ENCODE measurements around the gene TSPAN31.

The TSPAN31 gene

GRCh38 chr12:57793920-57794319 is 49.1 kb downstream of the TSPAN31 start:
- Histone ChIP-seq H3K27ac (ENCODE audit: low read depth, low read length, poor library complexity, severe bottlenecking) (no peak overlapping the region), H2AFZ (ENCODE audit: low read length) (no peak overlapping the region), H3K4me3 (ENCODE audit: low read depth, low read length, poor library complexity, severe bottlenecking) (no peak overlapping the region), H3K79me2 (ENCODE audit: insufficient read depth, low read length) (no peaks in the 10 kb centered on the region), H3K9ac (ENCODE audit: low read length) (no peak overlapping the region), H3K27me3 (ENCODE audit: insufficient read depth, low read length) (no peaks in the 10 kb centered on the region), H3K9me3 (ENCODE audit: low read length) (no peaks in the 10 kb centered on the region), H3K36me3 (ENCODE audit: insufficient read depth, low read length) (peaks cover 84% of the 10 kb centered on the region), H3K4me2 (ENCODE audit: low read length) (no peak overlapping the region), H3K4me1 (ENCODE audit: insufficient read depth, low read length, severe bottlenecking) (no peaks in the 10 kb centered on the region), H3F3A (ENCODE audit: insufficient read depth, low read length) (no peaks in the 10 kb centered on the region), H3K9me2 (ENCODE audit: low read depth, low read length) (no peaks in the 10 kb centered on the region), H4K20me1 (ENCODE audit: insufficient read depth, low read length) (no peaks in the 10 kb centered on the region)
- TF ChIP-seq EZH2 (IDR thresholded peaks at IDR 0.05; ENCODE audit: borderline replicate concordance, low read length), result no peak
- TF ChIP-seq, protein P1, sequence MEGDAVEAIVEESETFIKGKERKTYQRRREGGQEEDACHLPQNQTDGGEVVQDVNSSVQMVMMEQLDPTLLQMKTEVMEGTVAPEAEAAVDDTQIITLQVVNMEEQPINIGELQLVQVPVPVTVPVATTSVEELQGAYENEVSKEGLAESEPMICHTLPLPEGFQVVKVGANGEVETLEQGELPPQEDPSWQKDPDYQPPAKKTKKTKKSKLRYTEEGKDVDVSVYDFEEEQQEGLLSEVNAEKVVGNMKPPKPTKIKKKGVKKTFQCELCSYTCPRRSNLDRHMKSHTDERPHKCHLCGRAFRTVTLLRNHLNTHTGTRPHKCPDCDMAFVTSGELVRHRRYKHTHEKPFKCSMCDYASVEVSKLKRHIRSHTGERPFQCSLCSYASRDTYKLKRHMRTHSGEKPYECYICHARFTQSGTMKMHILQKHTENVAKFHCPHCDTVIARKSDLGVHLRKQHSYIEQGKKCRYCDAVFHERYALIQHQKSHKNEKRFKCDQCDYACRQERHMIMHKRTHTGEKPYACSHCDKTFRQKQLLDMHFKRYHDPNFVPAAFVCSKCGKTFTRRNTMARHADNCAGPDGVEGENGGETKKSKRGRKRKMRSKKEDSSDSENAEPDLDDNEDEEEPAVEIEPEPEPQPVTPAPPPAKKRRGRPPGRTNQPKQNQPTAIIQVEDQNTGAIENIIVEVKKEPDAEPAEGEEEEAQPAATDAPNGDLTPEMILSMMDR (IDR thresholded peaks at IDR 0.05; ENCODE audit: low read length), result no peak

DNA sequence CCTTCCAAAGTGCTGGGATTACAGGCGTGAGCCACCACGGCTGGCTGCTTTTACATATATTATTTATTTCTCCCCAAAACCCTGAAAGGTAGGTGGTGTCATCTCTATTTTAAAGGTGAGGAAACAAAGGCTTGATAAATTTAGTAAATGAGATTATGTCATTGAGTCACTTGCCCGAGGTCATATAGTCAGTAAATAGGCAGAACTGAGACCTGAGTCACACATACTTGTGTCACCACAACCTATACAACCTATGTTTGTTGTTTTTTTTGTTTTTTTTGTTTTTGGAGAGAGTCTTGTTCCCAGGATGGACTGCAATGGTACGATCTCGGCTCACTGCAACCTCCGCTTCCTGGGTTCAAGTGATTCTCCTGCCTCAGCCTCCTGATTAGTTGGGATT is 50.5 kb downstream of the TSPAN31 start:
- Histone ChIP-seq H4K20me1 (ENCODE audit: insufficient read depth, low read length) (no peaks in the 10 kb centered on the region), H3F3A (ENCODE audit: insufficient read depth, low read length) (no peaks in the 10 kb centered on the region)

DNA sequence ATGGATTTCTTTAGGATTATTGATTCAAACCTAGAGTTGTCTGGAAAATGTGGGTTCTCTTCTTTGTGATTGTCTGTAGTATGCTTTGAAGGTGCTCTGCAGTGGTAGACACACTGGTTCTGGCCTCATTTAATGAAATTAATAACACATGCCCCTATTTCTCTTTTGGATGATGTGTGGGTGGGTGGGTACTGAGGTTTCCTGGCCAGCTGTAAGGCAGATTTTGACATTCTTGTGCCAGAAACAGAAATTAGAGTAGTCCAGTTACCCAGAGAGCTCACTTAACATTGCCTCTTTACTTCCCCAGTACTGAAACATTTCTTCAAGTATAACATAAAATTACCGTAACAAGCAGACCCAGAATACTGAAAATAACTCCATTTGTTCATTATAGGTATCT is 52.2 kb downstream of the TSPAN31 start:
- peaks cover 61% of the 10 kb centered on the region for H3K36me3 ChIP-seq (ENCODE audit: insufficient read depth, low read length)
- H3K27me3 ChIP-seq (ENCODE audit: insufficient read depth, low read length), result no peaks in the 10 kb centered on the region
- no peak overlapping the region for H2AFZ ChIP-seq (ENCODE audit: low read length)
- no peak overlapping the region for H3K4me3 ChIP-seq (ENCODE audit: low read depth, low read length, poor library complexity, severe bottlenecking)
- TF ChIP-seq EZH2 (IDR thresholded peaks at IDR 0.05; ENCODE audit: borderline replicate concordance, low read length), result no peak
- TF ChIP-seq, protein P1 (IDR thresholded peaks at IDR 0.05; ENCODE audit: low read length), result no peak
- H4K20me1 ChIP-seq (ENCODE audit: insufficient read depth, low read length), result no peaks in the 10 kb centered on the region
- H3K4me1 ChIP-seq (ENCODE audit: insufficient read depth, low read length, severe bottlenecking), result no peaks in the 10 kb centered on the region
- no peaks in the 10 kb centered on the region for H3F3A ChIP-seq (ENCODE audit: insufficient read depth, low read length)
- no peaks in the 10 kb centered on the region for H3K9me3 ChIP-seq (ENCODE audit: low read length)
- H3K79me2 ChIP-seq (ENCODE audit: insufficient read depth, low read length), result no peaks in the 10 kb centered on the region
- no peak overlapping the region for H3K9ac ChIP-seq (ENCODE audit: low read length)
- no peaks in the 10 kb centered on the region for H3K9me2 ChIP-seq (ENCODE audit: low read depth, low read length)
- no peak overlapping the region for H3K4me2 ChIP-seq (ENCODE audit: low read length)
- H3K27ac ChIP-seq (ENCODE audit: low read depth, low read length, poor library complexity, severe bottlenecking), result no peak overlapping the region

More for the DNA sequence above, 50.5 kb downstream of the TSPAN31 start:
- Histone ChIP-seq H3K9ac (ENCODE audit: low read length) (no peak overlapping the region), H3K4me1 (ENCODE audit: insufficient read depth, low read length, severe bottlenecking) (no peaks in the 10 kb centered on the region), H3K4me2 (ENCODE audit: low read length) (no peak overlapping the region), H3K27me3 (ENCODE audit: insufficient read depth, low read length) (no peaks in the 10 kb centered on the region), H3K36me3 (ENCODE audit: insufficient read depth, low read length) (peaks cover 76% of the 10 kb centered on the region), H3K79me2 (ENCODE audit: insufficient read depth, low read length) (no peaks in the 10 kb centered on the region), H3K9me2 (ENCODE audit: low read depth, low read length) (no peaks in the 10 kb centered on the region), H3K9me3 (ENCODE audit: low read length) (no peaks in the 10 kb centered on the region), H2AFZ (ENCODE audit: low read length) (no peak overlapping the region), H3K27ac (ENCODE audit: low read depth, low read length, poor library complexity, severe bottlenecking) (no peak overlapping the region), H3K4me3 (ENCODE audit: low read depth, low read length, poor library complexity, severe bottlenecking) (no peak overlapping the region)
- TF ChIP-seq, protein P1 (IDR thresholded peaks at IDR 0.05; ENCODE audit: low read length), result no peak
- TF ChIP-seq EZH2 (IDR thresholded peaks at IDR 0.05; ENCODE audit: borderline replicate concordance, low read length), result no peak
